Transverse colon (tissue), 3 donors: ENCODE results near the gene DNAJB11.

Experiments
- EP300 ChIP-seq: sonication (generic); formaldehyde crosslinking; IDR thresholded peaks from one replicate; pipeline ENCODE4 v1.6.1; 2017; ENCODE audit warnings: antibody characterized with exemption, low read depth
- POLR2AphosphoS5 ChIP-seq, 3 donors: sonication (generic); formaldehyde crosslinking; IDR thresholded peaks; one replicate each; pipeline ENCODE4 v1.6.1; 2016; ENCODE audit warnings: antibody characterized with exemption in 3 of 3

- no peak for TF ChIP-seq POLR2AphosphoS5 (IDR thresholded peaks at IDR 0.05)
- no peak for TF ChIP-seq EP300
Measured at GRCh38 chr3:186530415-186530814, 40.1 kb upstream of the DNAJB11 start.
